GM12878 (cell line): Measurements from ENCODE around the gene MTCH2. TPM values are rescaled to one million over a fixed set of nuclear protein-coding genes. Genes with fewer than 3 reads are reported as not detected.

Source experiments
- ATAC-seq: fragments of 200-7000 bp; cut with Tn5 transposase; 3 replicates; pipeline ENCODE4 v1.9.1; 2020; ENCODE audit warnings: mild to moderate bottlenecking, moderate library complexity
- BruUV-seq: library from RNA; stranded (reverse); fragments of 400-500 nt; replicated peaks from 2 replicates; lab custom pipeline; 2021; lab: Mats Ljungman, UMichigan
- CTCF ChIA-PET: fragments of 300-600 bp; sonication (Branson Sonifier 250); formaldehyde crosslinking; extraction: SDS; loops from one replicate; lab custom pipeline; 2021; ENCODE audit warnings: inconsistent platforms; lab: Yijun Ruan, JAX
- POLR2A ChIA-PET: fragments of 350-600 bp; formaldehyde crosslinking; extraction: SDS; loops from one replicate; lab custom pipeline; 2021; ENCODE audit warnings: inconsistent platforms; lab: Charles Lee
- RAD21 ChIA-PET: fragments of 300-600 bp; sonication (Branson Sonifier 250); formaldehyde crosslinking; loops from one replicate; lab custom pipeline; 2023; ENCODE audit warnings: antibody characterized with exemption; ENCODE audit not compliant: unreplicated experiment; lab: Charles Lee
- SMC1A ChIA-PET: fragments of 300-600 bp; sonication (Branson Sonifier 250); formaldehyde crosslinking; loops from one replicate; lab custom pipeline; 2023; ENCODE audit not compliant: unreplicated experiment, uncharacterized antibody; lab: Charles Lee
- DNase-seq: peaks from one replicate; pipeline ENCODE4 v3.0.0-alpha.2; 2011; ENCODE audit warnings: low read depth, low spot score
- FAIRE-seq: peaks from 3 replicates; lab custom pipeline; 2011; peaks lifted over from hg19 to GRCh38; lab: Jason Lieb, UNC
- H2AFZ ChIP-seq: 2 replicates; pipeline ENCODE4 v1.6.0; 2011; ENCODE audit warnings: low read depth, low read length, control low read depth; ENCODE audit not compliant: control insufficient read depth
- H3K27ac ChIP-seq: 2 replicates; pipeline ENCODE4 v1.5.1; 2011; ENCODE audit warnings: control low read depth; ENCODE audit not compliant: control insufficient read depth, insufficient read depth
- H3K27me3 ChIP-seq, 2 experiments: replicated peaks in 1 of 2; 2 replicates each; pipeline versions ENCODE4 v1.6.0 to v1.6.1; 2011; ENCODE audit warnings: low read length in 1 of 2; ENCODE audit not compliant: control insufficient read depth in 2 of 2, insufficient read depth in 2 of 2
- H3K36me3 ChIP-seq, 2 experiments: 2 replicates each; pipeline ENCODE4 v1.5.1; 2011; ENCODE audit warnings: low read length in 1 of 2; ENCODE audit not compliant: control insufficient read depth in 2 of 2, insufficient read depth in 2 of 2
- H3K4me1 ChIP-seq: 2 replicates; pipeline ENCODE4 v1.6.1; 2011; ENCODE audit warnings: mild to moderate bottlenecking, low read length, moderate library complexity, mixed read lengths; ENCODE audit not compliant: control insufficient read depth, insufficient read depth
- H3K4me2 ChIP-seq: 2 replicates; pipeline ENCODE4 v1.6.0; 2011; ENCODE audit warnings: control low read depth; ENCODE audit not compliant: control insufficient read depth, insufficient read depth
- H3K4me3 ChIP-seq: fragments of 200-600 bp; sonication (generic); 2 replicates; pipeline ENCODE4 v1.5.1; 2016
- H3K79me2 ChIP-seq: 2 replicates; pipeline ENCODE4 v1.6.0; 2011; ENCODE audit warnings: low read length; ENCODE audit not compliant: control insufficient read depth, insufficient read depth
- H3K9ac ChIP-seq: 2 replicates; pipeline ENCODE4 v1.8.0; 2011; ENCODE audit warnings: low read length, control low read depth, mixed read lengths; ENCODE audit not compliant: control insufficient read depth, insufficient read depth
- H3K9me3 ChIP-seq: replicated peaks from 3 replicates; pipeline ENCODE4 v1.5.1; 2011; ENCODE audit warnings: mild to moderate bottlenecking, low read length; ENCODE audit not compliant: control insufficient read depth, insufficient read depth
- H4K20me1 ChIP-seq: 2 replicates; pipeline ENCODE4 v1.6.0; 2011; ENCODE audit not compliant: control insufficient read depth, insufficient read depth
- E2F8 ChIP-seq: fragments of 450-650 bp; IDR thresholded peaks from 2 replicates; pipeline ENCODE4 v1.6.1; 2018; ENCODE audit warnings: mild to moderate bottlenecking, low read depth, moderate library complexity; ENCODE audit not compliant: partially characterized antibody
- ELK1 ChIP-seq: IDR thresholded peaks from 2 replicates; pipeline ENCODE4 v1.6.1; 2012; ENCODE audit warnings: low read depth, low read length, improper control_type of control experiment
- ESRRA ChIP-seq: IDR thresholded peaks from 2 replicates; pipeline ENCODE4 v1.6.1; 2012; ENCODE audit warnings: mild to moderate bottlenecking, low read length, improper control_type of control experiment
- GABPA ChIP-seq: IDR thresholded peaks from 2 replicates; pipeline ENCODE4 v1.6.1; 2014; ENCODE audit warnings: antibody characterized with exemption, low read depth, mild to moderate bottlenecking, inconsistent platforms
- HSF1 ChIP-seq: fragments of 150-350 bp; IDR thresholded peaks from 2 replicates; pipeline ENCODE4 v1.6.1; 2014; ENCODE audit warnings: mild to moderate bottlenecking, low read depth, low read length
- MTA3 ChIP-seq: IDR thresholded peaks from 2 replicates; pipeline ENCODE4 v1.6.1; 2012; ENCODE audit warnings: low read length, inconsistent platforms, borderline replicate concordance
- NFIC ChIP-seq: IDR thresholded peaks from 2 replicates; pipeline ENCODE4 v1.6.1; 2012; ENCODE audit warnings: low read depth, mild to moderate bottlenecking, inconsistent platforms, low read length, moderate library complexity
- NFYB ChIP-seq: IDR thresholded peaks from 2 replicates; pipeline ENCODE4 v1.6.1; 2011; ENCODE audit warnings: low read depth, mild to moderate bottlenecking, low read length, improper control_type of control experiment, moderate library complexity; ENCODE audit not compliant: insufficient read depth
- NR2C1 ChIP-seq: fragments of 450-650 bp; IDR thresholded peaks from 2 replicates; pipeline ENCODE4 v1.6.1; 2017; ENCODE audit warnings: antibody characterized with exemption, mild to moderate bottlenecking, moderate library complexity
- POLR2A ChIP-seq: IDR thresholded peaks from 2 replicates; pipeline ENCODE4 v1.6.1; 2011; ENCODE audit warnings: low read depth, mild to moderate bottlenecking, low read length
- RUNX3 ChIP-seq: IDR thresholded peaks from 2 replicates; pipeline ENCODE4 v1.6.1; 2012; ENCODE audit warnings: low read length, inconsistent platforms
- SIN3A ChIP-seq: IDR thresholded peaks from 2 replicates; pipeline ENCODE4 v1.6.1; 2012; ENCODE audit warnings: low read depth, low read length, improper control_type of control experiment
- TAF1 ChIP-seq: IDR thresholded peaks from 2 replicates; pipeline ENCODE4 v1.6.1; 2011; ENCODE audit warnings: mild to moderate bottlenecking, low read depth, low read length, borderline replicate concordance
- WGBS: methylation state at CpG from one replicate; pipeline ENCODE4 v1.1.6; 2016; ENCODE audit warnings: low lambda C conversion rate; ENCODE audit not compliant: insufficient replicate concordance, insufficient coverage; ENCODE audit errors: missing lambda C conversion rate; 5-methylcytosine and 5-hydroxymethylcytosine counted together
- in situ Hi-C: fragments of 300-500 bp; cut with MboI; formaldehyde crosslinking; loops from 9 replicates; pipeline ENCODE4 v1.14.3; 2018; ENCODE audit warnings: mixed read lengths
- intact Hi-C: fragments of 100-400 bp; cut with micrococcal nuclease; formaldehyde crosslinking; loops from one replicate; pipeline ENCODE4 v1.14.2; 2022; ENCODE audit not compliant: unreplicated experiment
- polyA plus RNA-seq, 11 experiments: library from polyadenylated mRNA; depleted of rRNA in 4 of 11; unstranded in 6 of 11; stranded (reverse) in 5 of 11; fragments of >200 nt; fragmentation: Nextera tagmentation in 4 of 11; fragmentation: Illumina TruSeq in 1 of 11; extraction: Ambion mirVana in 4 of 11; extraction: Trizol in 1 of 11; gene quantifications; 1 replicate in 1 of 11; 2 replicates in 10 of 11; pipeline versions ENCODE4 v1.2.1 to v1.2.3, GENCODE V29; 2011 to 2016; ENCODE audit warnings: inconsistent platforms in 2 of 11, missing spikeins in 2 of 11, low read depth in 1 of 11
- total RNA-seq, 4 experiments: library from RNA; depleted of rRNA in 3 of 4; stranded (reverse); fragments of >200 nt in 3 of 4; fragmentation: Illumina TruSeq in 1 of 4; extraction: Trizol in 1 of 4; gene quantifications; 2 replicates each; pipeline versions ENCODE4 v1.2.1 to v1.2.3, GENCODE V29; 2013 to 2021

MTCH2 gene
- total and polyA plus RNA-seq, 10 of the 15 experiments (the other 5 are each of a cell fraction or from before 2014, with no cell fraction given), result 72.4 to 341 (median 144) TPM

GRCh38 chr11:47595967-47596366 lies 46.4 kb downstream of the MTCH2 start:
- no peaks in the 10 kb centered on the region for H3K79me2 ChIP-seq
- POLR2A ChIA-PET, result interaction anchor here (0.5 to 0.7 kb wide), 2 partner anchors 26 to 179 kb away, joined by 3 to 5 read pairs; no protein-coding TSS in a partner anchor
- no peaks in the 10 kb centered on the region for H4K20me1 ChIP-seq
- H3K9ac ChIP-seq, result no peak overlapping the region
- no TSS peak for BruUV-seq
- H3K4me1 ChIP-seq, result peaks cover 7% of the 10 kb centered on the region
- H3K36me3 ChIP-seq, result no peaks in the 10 kb centered on the region
- no peak for ATAC-seq
- H2AFZ ChIP-seq, result no peak overlapping the region
- DNase-seq, result no peak
- H3K27me3 ChIP-seq, result peaks cover 3 to 23% of the 10 kb centered on the region in 2 experiments
- FAIRE-seq, result no peak
- no peak overlapping the region for H3K27ac ChIP-seq
- RAD21 ChIA-PET, result no interaction called here
- SMC1A ChIA-PET, result interaction anchor here (0.6 to 1.5 kb wide), 2 partner anchors 10 to 90 kb away, joined by 4 read pairs; no protein-coding TSS in a partner anchor
- in situ Hi-C loops, result no loop called here
- no peak overlapping the region for H3K4me2 ChIP-seq
- H3K9me3 ChIP-seq, result no peaks in the 10 kb centered on the region
- intact Hi-C loops, result no loop called here
- 85% methylated on average over 1 of the region's 1 CpG for WGBS
- CTCF ChIA-PET, result interaction anchor here (0.6 to 0.8 kb wide), 2 partner anchors 22 to 219 kb away, joined by 3 read pairs; no protein-coding TSS in a partner anchor
- TF ChIP-seq SIN3A (no peak), HSF1 (no peak), NR2C1 (no peak), MTA3 (no peak), E2F8 (no peak), NFYB (no peak), ELK1 (no peak), TAF1 (no peak), GABPA (no peak), POLR2A (no peak), RUNX3 (no peak), NFIC (no peak), ESRRA (no peak)
- H3K4me3 ChIP-seq, result no peak overlapping the region
